Activated CD4-positive, alpha-beta T cell treated with anti-CD3 and anti-CD28 coated beads, Interleukin-10, Interleukin-2, amounts not matched to agents 100 ng/mL and 50 ng/mL, durations not matched to agents 16 hours and 8 hours (primary cell): ENCODE results near the gene TAB2.
"Not testable (repeated sequence)": the region's sequence is repeated elsewhere in the genome, so short reads cannot be mapped to it uniquely, and the experiment has no call there.

ENCODE experiments used
- DNase-seq: peaks from one replicate; pipeline ENCODE4 v3.0.0-alpha.2; 2020

The TAB2 gene

GRCh38 chr6:149334682-149335160 lies 17.2 kb downstream of the TAB2 start:
- no peak for DNase-seq

- peak; percentile 93 for DNase-seq
Observed at GRCh38 chr6:149335924-149336608, 18.6 kb downstream of the TAB2 start.

- peak; percentile 38 for DNase-seq
Observed at GRCh38 chr6:149336609-149336928, 19.1 kb downstream of the TAB2 start.

GRCh38 chr6:149337320-149337719 lies 19.8 kb downstream of the TAB2 start:
- DNase-seq: no peak

- DNase-seq: peak; percentile 34
Observed at GRCh38 chr6:149340200-149340599, 22.7 kb downstream of the TAB2 start.

- no peak for DNase-seq
Observed at GRCh38 chr6:149342525-149342924, 25.0 kb downstream of the TAB2 start.

- DNase-seq: no peak
Observed at GRCh38 chr6:149343501-149343900, 26.0 kb downstream of the TAB2 start.

- DNase-seq: no peak
Observed at GRCh38 chr6:149346078-149346477, 28.6 kb downstream of the TAB2 start.

- no peak for DNase-seq
Observed at GRCh38 chr6:149347067-149347466, 29.6 kb downstream of the TAB2 start.

- not testable (repeated sequence) for DNase-seq
Observed at GRCh38 chr6:149349279-149349678, 31.8 kb downstream of the TAB2 start.

- DNase-seq: no peak
Observed at GRCh38 chr6:149354009-149354408, 36.5 kb downstream of the TAB2 start.

GRCh38 chr6:149356081-149356750 lies 38.7 kb downstream of the TAB2 start:
- DNase-seq: no peak

GRCh38 chr6:149357726-149358538 lies 40.4 kb downstream of the TAB2 start:
- DNase-seq: no peak

- no peak for DNase-seq
Observed at GRCh38 chr6:149359440-149359839, 41.9 kb downstream of the TAB2 start.

GRCh38 chr6:149360536-149360935 lies 43.0 kb downstream of the TAB2 start:
- no peak for DNase-seq

GRCh38 chr6:149362289-149362688 lies 44.8 kb downstream of the TAB2 start:
- DNase-seq: no peak

GRCh38 chr6:149363154-149363553 lies 45.6 kb downstream of the TAB2 start:
- no peak for DNase-seq

- DNase-seq: no peak
Observed at GRCh38 chr6:149364557-149364956, 47.0 kb downstream of the TAB2 start.

- DNase-seq: no peak
Observed at GRCh38 chr6:149365197-149365596, 47.7 kb downstream of the TAB2 start.

GRCh38 chr6:149366267-149366921 lies 48.9 kb downstream of the TAB2 start:
- DNase-seq: peak; percentile 50

GRCh38 chr6:149368065-149368464 lies 50.6 kb downstream of the TAB2 start:
- peak; percentile 57 for DNase-seq

- no peak for DNase-seq
Observed at GRCh38 chr6:149371154-149371553, 53.6 kb downstream of the TAB2 start.

- DNase-seq: no peak
Observed at GRCh38 chr6:149372062-149372461, 54.5 kb downstream of the TAB2 start.
